Stimulated activated CD8-positive, alpha-beta memory T cell treated with anti-CD3 and anti-CD28 coated beads, Interleukin-7, amount 100 ng/mL, for 4 hours (primary cell): ENCODE measurements around the gene ALOX12B.
"Not testable (repeated sequence)": the region's sequence is repeated elsewhere in the genome, so short reads cannot be mapped to it uniquely, and the experiment has no call there.

Experiments
- DNase-seq, 2 donors: peaks; one replicate each; pipeline ENCODE4 v3.0.0-alpha.2; 2020; ENCODE audit warnings: low read depth in 2 of 2

Gene ALOX12B

DNA sequence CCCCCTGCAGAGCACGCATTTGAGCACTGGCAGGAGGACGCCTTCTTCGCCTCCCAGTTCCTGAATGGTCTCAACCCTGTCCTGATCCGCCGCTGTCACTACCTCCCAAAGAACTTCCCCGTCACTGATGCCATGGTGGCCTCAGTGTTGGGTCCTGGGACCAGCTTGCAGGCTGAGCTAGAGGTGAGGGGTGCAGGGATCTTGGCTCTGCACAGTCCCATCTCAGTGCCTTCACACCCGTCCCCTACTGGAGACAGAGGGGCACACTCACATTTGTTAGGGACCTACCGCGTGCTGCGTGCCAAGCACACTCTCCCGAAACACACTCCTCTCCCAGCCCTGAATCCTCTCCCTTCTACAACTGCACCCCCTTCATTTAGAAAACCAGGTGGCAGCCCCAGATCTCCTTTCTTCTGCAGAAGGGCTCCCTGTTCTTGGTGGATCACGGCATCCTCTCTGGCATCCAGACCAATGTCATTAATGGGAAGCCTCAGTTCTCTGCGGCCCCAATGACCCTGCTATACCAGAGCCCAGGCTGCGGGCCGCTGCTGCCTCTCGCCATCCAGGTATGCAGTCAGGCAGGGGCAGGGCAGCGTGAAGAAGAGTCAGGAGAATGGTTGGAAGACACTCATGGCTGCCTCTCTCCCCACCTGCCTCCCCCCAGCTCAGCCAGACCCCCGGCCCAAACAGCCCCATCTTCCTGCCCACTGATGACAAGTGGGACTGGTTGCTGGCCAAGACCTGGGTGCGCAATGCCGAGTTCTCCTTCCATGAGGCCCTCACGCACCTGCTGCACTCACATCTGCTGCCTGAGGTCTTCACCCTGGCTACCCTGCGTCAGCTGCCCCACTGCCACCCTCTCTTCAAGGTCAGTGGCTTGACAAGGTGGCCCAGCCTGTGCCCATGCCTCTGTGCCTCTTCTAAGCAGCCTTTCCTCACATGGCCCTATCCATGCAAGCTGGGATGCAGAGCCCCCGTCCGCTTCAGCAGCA lies 42.4 kb downstream of the ALOX12B start:
- DNase-seq: no peak

DNA sequence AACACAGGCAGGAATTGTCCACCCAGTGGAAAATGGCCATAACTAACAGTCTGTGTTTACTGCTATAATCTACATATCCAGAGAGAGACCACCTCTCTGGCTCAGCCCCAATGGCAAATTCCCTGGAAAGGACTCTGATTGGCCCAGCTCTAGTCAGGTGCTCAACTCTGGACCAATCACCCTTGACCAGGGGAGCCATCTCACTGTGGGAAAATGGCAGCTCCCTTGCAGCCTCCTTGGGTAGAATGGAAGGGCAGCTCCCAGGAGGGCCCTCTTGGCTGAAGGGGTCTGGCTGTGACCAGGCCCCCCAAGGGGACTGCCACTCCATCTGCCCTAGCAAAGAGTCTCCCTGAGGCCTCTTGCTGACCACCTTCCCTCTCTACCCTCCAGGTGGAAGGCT lies 45.5 kb downstream of the ALOX12B start:
- DNase-seq: no peak

DNA sequence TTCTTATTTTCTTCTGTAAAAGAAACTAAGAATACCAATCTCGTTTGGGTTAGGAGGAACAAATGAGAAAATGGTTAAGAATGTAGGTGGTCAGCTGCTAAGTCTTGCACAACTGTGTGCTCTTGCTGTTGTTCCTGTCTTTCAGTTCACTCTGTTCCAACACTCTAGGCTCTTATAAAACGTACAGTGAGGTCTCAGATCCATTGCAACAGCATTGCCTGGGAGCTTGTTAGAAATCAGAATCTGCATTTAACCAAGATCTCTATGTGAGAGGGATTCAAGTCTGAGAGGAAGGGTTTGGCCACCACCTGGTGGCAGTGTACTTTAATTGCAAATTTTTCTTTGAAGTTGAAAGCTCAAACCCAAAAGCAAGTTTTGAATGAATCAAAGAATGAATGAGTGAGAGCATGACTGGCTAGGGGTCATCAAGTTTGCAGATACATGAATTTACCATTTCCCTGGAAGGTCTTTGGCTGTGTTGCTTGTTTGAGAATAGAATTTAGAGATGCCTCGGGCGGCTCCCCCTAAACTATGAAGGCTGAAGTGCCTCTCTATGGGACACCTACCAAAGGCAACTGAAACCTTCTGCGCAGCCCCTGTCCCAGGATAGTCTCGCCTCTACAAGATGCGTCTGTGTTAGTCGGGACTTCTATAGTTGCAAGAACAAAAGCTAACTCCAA lies 46.1 kb downstream of the ALOX12B start:
- DNase-seq: no peak

DNA sequence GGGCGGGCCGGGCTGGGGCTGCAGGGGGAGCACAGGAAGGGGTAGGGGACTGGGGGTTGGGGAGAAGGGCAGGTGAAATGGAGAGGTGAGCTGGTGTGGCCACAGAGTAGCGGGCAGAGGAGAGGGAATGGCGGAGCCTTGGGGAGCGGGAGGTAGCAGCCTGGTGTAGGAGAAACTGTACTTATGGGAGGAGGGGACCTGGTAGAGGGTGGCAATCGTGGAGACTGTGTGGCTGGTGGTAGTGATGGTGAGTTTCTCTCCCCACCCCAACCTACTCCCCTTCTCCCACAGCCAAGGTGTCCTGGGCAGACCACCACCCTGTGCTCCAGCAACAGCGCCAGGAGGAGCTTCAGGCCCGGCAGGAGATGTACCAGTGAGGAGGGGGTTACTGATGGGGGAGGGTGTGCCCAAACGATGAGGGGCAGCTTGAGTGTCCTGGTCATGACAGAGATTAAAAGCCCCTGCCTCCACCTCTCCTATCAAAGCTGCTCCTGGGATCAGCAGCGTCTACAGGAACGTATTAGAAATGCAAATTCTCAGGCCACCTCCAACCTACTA lies 47.8 kb downstream of the ALOX12B start:
- no peak for DNase-seq

DNA sequence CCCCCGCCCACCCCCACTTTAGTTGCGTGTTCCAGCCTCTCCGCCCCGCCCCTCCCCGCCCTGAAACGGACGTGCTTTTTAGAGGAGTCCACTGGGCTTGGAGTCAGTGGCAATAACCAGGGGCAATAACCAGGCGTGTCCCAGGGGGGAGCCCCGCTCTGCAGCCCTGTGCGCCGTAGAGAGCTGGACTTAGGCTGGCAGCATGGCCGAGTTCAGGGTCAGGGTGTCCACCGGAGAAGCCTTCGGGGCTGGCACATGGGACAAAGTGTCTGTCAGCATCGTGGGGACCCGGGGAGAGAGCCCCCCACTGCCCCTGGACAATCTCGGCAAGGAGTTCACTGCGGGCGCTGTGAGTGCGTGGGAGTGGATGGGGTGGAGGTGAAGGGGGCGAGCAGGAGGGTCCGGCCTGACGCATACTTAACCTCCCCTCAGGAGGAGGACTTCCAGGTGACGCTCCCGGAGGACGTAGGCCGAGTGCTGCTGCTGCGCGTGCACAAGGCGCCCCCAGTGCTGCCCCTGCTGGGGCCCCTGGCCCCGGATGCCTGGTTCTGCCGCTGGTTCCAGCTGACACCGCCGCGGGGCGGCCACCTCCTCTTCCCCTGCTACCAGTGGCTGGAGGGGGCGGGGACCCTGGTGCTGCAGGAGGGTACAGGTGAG lies 48.4 kb downstream of the ALOX12B start, which contains the start of gene ALOX15B:
TSS of gene ALOX15B (plus strand) at position 106 of the 657 bp plus-strand sequence. CDS start at position 203, 97 bp downstream.
- DNase-seq: no peak

DNA sequence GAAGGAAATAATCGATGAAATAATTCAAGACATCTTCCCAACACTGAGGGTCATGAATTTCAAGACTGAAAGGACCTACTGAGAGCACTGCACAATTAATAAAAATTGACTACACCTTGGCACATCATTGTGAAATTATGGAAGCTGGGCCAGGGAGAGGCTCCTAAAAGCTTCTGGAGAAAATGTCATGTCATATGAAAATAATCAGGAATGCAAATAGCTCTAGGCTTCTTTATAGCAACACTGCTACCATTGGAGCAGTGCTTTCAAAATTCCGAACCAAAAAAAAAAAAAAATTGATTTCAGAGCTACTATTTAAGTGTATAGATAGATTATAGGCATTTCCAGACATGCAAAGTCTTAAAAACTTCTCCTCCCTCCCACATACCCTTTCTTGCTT lies 55.1 kb downstream of the ALOX12B start:
- no peak for DNase-seq

DNA sequence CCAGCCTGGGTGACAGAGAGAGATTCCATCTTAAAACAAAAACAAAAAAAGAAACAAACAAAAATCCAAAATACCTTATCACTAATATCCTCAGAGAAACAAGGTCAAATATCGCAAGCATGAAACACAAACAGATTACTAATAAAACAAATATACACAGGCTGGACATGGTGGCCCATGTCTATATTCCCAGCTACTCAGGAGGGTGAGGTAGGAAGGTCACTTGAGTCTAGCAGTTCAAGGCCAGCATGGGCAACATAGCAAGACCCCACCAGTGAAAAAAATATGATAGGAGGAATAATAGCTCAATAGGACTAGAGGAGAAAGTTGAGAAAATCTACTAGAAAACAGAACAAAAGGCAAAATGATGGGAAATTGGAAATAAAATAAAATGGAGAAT lies 55.6 kb downstream of the ALOX12B start:
- no peak for DNase-seq

DNA sequence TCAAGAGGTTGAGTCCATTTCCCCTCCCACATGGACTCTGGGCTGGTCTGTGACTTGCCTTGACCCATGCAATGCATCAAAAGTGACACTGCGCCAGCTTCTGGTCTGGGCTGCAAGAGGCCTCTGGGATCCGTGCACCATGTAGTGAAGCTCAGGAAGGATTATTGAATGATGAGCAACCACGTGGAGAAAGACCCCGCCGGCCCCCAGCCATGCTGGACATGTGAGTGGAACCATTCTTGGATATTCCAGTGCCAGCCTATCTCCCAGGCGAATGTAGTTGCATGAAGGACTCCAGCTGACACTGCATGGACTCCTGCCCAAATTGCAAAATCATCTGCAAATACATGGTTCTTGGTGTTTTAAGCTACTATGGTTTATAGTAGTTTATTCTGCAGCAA lies 56.3 kb downstream of the ALOX12B start:
- no peak for DNase-seq

DNA sequence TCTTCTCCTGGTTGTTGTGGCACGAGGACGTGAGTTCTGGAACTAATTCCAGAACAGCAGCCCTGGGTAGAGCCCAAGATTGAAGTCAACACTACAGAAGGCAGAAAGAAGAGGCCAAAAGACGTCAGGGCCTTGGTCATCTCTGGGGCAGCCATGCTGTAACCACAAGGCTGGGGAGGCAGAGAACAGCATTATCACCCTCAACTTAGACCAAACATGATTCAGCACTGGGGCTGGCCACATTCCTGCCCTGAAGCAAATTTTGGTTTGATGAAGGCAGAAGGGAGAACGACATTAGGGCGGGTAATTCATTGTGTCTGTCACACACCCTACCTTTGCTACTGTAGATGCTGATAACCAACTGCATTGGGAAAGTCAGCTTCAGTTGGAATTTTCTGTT lies 58.4 kb downstream of the ALOX12B start:
- DNase-seq: no peak

DNA sequence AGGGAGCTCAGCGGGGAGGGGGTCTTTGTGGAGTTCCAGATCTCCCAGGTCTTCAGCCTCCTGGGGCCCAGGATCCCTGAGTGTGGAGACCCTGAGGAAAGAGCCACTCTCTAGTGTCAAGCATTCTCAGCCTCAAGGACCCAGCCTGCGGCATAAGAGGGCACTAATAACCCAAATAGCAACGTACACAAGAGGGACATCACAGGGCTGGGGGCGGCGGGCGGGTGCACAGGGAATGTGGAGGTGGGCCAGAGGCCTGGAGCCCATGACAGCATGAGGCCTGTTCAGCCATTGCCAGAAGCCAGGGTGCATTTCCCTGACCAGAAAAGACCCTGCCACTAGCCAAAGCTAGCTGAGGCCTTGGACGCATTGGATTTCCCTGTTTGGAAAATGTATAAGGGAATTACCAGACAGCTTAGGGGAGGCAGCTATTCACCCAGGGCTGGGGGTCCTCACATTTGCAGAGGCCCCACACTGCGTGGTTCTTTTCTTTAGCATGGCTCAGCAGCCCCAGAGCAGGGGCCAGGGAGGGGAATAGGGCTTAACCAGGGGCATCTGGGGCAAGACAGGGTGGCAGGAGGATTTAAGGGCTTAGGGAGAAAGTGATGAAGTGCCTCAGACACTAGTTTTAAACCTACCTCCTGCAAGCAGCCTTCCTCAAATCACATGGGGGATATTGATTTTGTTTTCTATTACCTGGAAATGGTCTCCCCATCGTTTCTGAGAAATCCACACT lies 62.2 kb downstream of the ALOX12B start:
- no peak for DNase-seq

DNA sequence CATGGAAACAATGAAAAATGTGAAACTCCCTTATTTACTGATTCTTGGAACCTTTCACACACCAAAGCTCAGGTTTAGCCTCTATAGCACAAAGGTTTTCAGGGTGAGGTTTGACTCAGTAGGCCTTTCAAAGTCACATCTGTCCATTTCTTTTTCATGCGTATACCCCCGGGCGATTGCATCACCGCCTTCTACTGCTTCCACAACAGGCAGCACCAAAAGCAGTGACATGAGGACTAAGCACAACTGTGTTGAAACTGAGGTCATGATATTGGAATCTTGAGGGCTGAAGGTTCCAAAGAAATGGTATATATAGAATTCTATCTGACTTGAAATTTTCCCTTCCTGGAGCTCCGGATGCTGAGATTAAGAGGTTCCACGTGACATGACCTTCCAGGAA lies 63.4 kb downstream of the ALOX12B start:
- DNase-seq: not testable (repeated sequence)
